HG02973 (cell line): ENCODE data around the gene ARHGAP45.
"Not testable (repeated sequence)": the region's sequence is repeated elsewhere in the genome, so short reads cannot be mapped to it uniquely, and the experiment has no call there.

ENCODE experiments used
- ATAC-seq: cut with Tn5 transposase; IDR thresholded peaks from one replicate; pipeline ENCODE4 v1.9.1; 2021; ENCODE audit warnings: moderate library complexity; ENCODE audit not compliant: unreplicated experiment

The ARHGAP45 gene

DNA sequence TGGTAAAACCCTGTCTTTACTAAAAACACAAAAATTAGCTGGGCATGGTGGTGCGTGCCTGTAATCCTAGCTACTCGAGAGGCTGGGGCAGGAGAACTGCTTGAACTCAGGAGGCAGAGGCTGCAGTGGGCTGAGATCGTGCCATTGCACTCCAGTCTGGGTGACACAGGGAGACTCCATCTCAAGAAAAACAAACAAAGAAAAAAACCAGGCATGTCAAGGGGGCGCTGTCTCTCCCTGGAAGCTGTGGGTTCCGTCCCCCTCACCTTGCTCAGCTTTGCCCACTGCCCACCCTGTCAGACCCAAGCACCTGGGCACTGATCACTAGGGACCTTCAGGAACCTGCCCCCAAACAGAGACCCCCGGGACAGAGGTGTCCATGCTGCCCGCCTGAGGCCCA is 62.1 kb downstream of the ARHGAP45 start:
- ATAC-seq, result not testable (repeated sequence)

GRCh38 chr19:1129535-1129934 is 62.6 kb downstream of the ARHGAP45 start:
- no peak for ATAC-seq

- ATAC-seq, result no peak
These were observed 64.1 kb downstream of the ARHGAP45 start for GRCh38 chr19:1130771-1131717.

- peak; percentile 39 for ATAC-seq
These were observed 65.0 kb downstream of the ARHGAP45 start for GRCh38 chr19:1131718-1132551.

DNA sequence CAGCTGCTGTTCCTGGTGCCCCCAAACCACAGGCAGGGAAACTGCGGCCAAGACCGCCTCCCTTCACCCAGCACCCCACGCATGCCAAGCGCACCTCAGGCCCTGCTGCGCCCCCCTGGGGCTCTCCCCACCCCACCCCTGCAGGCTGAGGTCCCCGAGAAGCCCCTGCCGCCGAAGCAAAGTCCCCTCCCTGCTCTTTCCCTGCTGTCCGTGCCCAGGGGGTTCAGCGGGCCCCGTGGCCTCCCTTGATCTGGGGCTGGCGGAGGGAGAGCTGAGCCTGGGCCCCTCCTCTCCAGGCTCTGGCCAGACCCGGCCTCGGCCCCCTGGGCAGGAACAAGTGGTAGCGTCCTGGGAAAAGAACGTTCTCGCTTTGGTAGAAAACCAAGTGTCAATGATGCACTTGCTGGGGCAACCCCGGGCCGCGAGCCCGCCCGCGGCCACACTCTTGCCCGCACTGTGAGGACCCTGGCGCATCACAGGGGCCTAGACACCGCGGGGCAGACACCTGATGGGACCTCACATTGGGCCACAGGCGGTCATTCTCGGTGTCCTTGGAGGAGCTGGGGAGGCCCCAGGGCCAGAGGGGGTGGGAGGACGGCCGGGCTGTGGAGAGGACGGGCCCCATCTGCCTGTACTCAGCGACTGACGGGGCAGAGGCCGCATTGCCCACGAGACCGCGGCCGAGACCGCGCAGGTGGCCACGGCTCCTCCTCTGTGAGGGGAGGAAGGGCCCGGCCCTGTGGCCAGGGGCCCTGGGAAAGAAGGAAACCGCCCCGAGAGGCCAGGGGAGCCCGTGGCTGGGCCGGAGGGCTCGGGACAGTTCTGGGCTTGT is 65.8 kb downstream of the ARHGAP45 start:
- peak; percentile 4 for ATAC-seq

GRCh38 chr19:1133471-1133929 is 66.5 kb downstream of the ARHGAP45 start:
- ATAC-seq, result peak; percentile 44

- ATAC-seq, result no peak
These were observed 67.5 kb downstream of the ARHGAP45 start for GRCh38 chr19:1134431-1134830.

DNA sequence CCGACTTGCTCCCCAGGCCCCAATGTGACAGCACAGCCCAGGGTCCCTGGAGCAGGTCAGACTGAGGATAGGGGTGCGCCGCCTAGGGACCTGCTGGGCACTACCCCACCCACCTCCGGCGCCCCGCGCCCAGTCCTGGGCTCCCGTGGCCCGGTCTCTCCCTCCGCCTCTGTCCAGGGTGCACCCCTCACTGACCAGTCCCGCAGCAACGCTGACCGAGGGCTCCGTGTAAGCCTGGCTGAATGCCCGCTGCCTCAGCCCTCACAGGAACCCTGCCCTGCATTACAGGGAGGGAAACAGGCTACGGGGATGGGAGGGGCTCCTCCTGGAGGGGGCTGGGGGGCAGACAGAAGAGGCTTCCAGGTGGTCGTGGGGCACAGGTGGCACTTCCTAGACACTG is 68.5 kb downstream of the ARHGAP45 start:
- no peak for ATAC-seq

GRCh38 chr19:1136201-1136600 is 69.2 kb downstream of the ARHGAP45 start:
- no peak for ATAC-seq
